Activated T-cell treated with anti-CD3 and anti-CD28 coated beads, Interleukin-2, amount 50 U/mL, for 24 hours (primary cell): ENCODE measurements around the gene PDP2.
"Not testable (repeated sequence)": the region's sequence is repeated elsewhere in the genome, so short reads cannot be mapped to it uniquely, and the experiment has no call there.

ENCODE experiments used
- DNase-seq: peaks from one replicate; pipeline ENCODE4 v3.0.0-alpha.2; 2020
- H3K27ac Mint-ChIP-seq: 2 replicates; pipeline ENCODE4 v1.8.0; 2020; ENCODE audit warnings: mild to moderate bottlenecking, mixed read lengths
- H3K27me3 Mint-ChIP-seq: 2 replicates; pipeline ENCODE4 v1.8.0; 2020; ENCODE audit warnings: mixed read lengths
- H3K36me3 Mint-ChIP-seq: 2 replicates; pipeline ENCODE4 v1.8.0; 2020; ENCODE audit warnings: low read depth, mixed read lengths
- H3K4me1 Mint-ChIP-seq: 2 replicates; pipeline ENCODE4 v1.8.0; 2020; ENCODE audit warnings: low read depth, mixed read lengths
- H3K4me3 Mint-ChIP-seq: 2 replicates; pipeline ENCODE4 v1.8.0; 2020; ENCODE audit warnings: mild to moderate bottlenecking, moderate library complexity, mixed read lengths
- H3K9me3 Mint-ChIP-seq: 2 replicates; pipeline ENCODE4 v1.8.0; 2020; ENCODE audit warnings: mixed read lengths

The PDP2 gene

DNA sequence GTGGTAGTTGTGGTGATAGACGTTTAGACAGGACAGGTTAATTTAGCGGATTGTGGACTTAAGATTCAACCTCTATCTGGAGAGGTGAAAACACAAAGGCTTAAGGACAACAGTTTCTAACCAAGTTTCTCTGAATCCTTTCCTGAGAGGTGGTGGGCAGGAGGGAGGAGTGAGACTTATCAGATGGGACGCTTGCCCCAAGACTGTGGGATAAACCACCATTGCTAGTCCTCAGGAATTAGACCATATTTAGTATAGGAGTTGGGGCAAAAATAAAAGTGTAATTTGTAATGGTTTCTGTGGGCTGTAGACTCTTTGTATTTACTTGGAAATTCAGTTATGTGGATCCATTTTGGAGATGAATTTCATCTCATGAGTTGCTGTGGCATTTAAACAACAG, 6.6 kb downstream of the PDP2 start:
- peaks cover 59% of the 10 kb centered on the region for H3K4me1 Mint-ChIP-seq

DNA sequence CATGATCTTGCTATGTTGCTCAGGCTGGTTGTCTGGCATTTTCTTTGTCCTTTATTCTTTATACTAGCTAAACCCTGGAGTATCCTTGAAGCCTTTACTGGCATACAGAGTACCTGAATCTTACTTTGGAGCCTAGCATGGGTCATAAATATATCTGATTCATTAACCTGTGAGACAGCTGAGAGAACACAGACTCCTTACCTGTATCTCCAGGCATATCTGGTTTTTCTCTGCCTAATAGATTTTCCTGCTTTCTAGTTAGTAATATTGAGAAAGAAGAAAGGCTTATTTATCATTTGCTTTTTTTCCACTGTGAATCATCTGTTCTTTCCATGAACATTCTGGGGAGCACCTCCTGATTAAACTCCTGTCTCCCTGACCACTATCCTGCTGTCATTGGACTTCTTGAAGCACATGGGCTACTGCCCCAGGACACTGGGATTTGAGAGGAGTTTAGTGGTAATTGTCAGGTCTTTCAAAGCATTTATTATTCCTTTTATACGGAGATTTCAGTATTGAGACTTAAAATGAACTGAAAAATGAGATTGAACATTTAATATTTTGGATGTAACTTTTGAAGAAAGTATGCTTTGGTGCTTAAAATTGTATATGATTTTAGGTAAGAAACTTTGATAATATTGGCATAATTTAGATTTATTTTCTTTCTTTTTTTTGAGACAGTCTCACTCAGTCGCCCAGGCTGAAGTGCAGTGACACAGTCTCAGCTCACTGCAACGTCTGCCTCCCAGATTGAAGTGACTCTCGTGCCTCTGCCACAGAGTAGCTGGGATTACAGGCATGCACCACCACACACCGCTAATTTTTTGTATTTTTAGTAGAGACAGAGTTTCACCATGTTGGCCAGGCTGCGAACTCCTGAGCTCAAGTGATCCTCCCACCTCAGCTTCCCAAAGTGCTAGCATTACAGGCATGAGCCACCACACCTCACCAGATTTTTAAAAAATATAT, 8.6 kb downstream of the PDP2 start:
- Mint-ChIP-seq H3K4me1 (peaks cover 57% of the 10 kb centered on the region), H3K27ac (peak overlapping the region; percentile 75), H3K36me3 (peaks cover 78% of the 10 kb centered on the region), H3K4me3 (no peak overlapping the region), H3K9me3 (no peaks in the 10 kb centered on the region), H3K27me3 (no peaks in the 10 kb centered on the region)
- DNase-seq, result no peak

More for the DNA sequence above, 6.6 kb downstream of the PDP2 start:
- H3K36me3 Mint-ChIP-seq, result peaks cover 82% of the 10 kb centered on the region
- H3K9me3 Mint-ChIP-seq, result no peaks in the 10 kb centered on the region
- no peak overlapping the region for H3K27ac Mint-ChIP-seq
- no peaks in the 10 kb centered on the region for H3K27me3 Mint-ChIP-seq
- H3K4me3 Mint-ChIP-seq, result no peak overlapping the region
- no peak for DNase-seq

DNA sequence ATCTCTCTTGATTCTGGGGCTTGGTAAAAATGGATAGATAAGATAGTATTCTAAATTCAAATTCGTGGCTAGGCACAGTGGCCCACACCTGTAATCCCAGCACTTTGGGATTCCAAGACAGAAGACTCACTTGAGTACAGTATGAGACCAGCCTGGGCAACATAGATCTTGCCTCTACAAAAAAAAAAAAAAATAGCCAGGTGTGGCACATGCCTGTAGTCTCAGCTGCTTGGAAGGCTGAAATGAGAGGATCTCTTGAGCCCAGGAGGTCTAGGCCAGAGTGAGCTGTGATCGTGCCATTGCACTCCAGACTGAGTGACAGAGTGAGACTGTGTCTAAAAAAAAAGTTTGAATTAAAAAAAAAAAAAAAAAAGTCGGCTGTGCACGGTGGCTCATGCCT, 9.3 kb downstream of the PDP2 start:
- DNase-seq, result no peak
- Mint-ChIP-seq H3K4me1 (peaks cover 52% of the 10 kb centered on the region), H3K4me3 (no peak overlapping the region), H3K27me3 (no peaks in the 10 kb centered on the region), H3K27ac (peak overlapping the region; percentile 50), H3K36me3 (peaks cover 78% of the 10 kb centered on the region), H3K9me3 (no peaks in the 10 kb centered on the region)

DNA sequence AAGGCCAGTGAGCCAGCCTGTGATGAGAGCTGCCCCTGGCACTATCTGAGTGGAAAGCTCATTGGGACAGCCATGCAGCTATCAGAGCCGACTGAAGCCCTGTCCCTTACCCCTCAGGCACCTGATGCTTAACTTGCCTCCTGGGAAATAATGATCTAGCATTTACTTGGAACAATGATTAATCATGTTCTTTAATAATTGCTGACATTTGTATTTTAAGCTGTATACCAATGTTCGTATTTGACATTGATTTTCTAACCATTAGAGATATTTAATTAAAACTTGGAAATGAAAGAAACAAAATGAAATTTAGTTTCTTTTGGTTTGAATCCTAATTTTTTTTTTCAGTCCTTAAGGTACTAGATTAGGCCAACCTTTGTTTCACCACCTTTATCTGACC, 10.5 kb downstream of the PDP2 start:
- no peak for DNase-seq
- peaks cover 40% of the 10 kb centered on the region for H3K4me1 Mint-ChIP-seq
- no peaks in the 10 kb centered on the region for H3K27me3 Mint-ChIP-seq
- no peaks in the 10 kb centered on the region for H3K9me3 Mint-ChIP-seq
- peak overlapping the region; percentile 40 for H3K27ac Mint-ChIP-seq
- H3K36me3 Mint-ChIP-seq, result peaks cover 72% of the 10 kb centered on the region
- H3K4me3 Mint-ChIP-seq, result no peak overlapping the region

DNA sequence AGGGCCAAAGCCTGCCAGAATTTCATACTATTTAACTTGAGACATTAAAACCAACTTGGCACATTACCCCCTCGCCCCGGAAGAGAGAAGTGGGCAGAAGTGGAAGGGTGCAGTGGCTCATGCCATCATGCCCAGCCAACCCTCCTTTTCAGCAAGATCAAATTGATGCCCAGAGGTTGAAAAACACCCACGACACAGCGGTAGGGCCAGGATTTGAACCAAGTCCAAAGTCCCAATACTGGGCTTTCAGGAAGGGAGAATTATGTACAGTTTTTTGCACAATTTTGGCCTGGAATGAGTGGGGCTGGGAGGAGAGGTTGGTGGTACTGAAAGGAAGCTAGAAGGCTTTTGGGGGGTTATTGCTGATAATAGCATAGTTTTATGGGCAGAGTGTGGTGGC, 11.0 kb downstream of the PDP2 start:
- Mint-ChIP-seq H3K27ac (peak overlapping the region; percentile 40), H3K27me3 (no peaks in the 10 kb centered on the region), H3K36me3 (peaks cover 70% of the 10 kb centered on the region), H3K4me3 (no peak overlapping the region), H3K9me3 (no peaks in the 10 kb centered on the region), H3K4me1 (peaks cover 35% of the 10 kb centered on the region)
- DNase-seq, result no peak

DNA sequence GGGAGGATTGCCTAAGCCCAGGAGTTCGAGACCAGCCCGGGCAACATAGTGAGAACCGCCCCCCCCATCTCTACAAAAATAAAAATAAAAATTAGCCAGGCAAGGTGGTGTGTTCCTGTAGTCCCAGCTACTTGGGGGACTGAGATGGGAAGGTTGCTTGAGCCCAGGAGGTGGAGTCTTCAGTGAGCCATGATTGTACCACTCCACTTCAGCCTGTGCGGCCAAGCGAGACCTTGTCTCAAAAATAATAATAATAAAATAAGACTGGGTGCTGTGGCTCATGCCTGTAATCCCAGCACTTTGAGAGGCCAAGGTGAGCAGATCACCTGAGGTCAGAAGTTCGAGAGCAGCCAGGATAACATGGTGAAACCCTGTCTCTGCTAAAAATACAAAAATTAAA, 11.5 kb downstream of the PDP2 start:
- peaks cover 31% of the 10 kb centered on the region for H3K4me1 Mint-ChIP-seq
- no peak for DNase-seq
- H3K36me3 Mint-ChIP-seq, result peaks cover 66% of the 10 kb centered on the region
- no peaks in the 10 kb centered on the region for H3K27me3 Mint-ChIP-seq
- H3K27ac Mint-ChIP-seq, result no peak overlapping the region
- no peak overlapping the region for H3K4me3 Mint-ChIP-seq
- no peaks in the 10 kb centered on the region for H3K9me3 Mint-ChIP-seq

DNA sequence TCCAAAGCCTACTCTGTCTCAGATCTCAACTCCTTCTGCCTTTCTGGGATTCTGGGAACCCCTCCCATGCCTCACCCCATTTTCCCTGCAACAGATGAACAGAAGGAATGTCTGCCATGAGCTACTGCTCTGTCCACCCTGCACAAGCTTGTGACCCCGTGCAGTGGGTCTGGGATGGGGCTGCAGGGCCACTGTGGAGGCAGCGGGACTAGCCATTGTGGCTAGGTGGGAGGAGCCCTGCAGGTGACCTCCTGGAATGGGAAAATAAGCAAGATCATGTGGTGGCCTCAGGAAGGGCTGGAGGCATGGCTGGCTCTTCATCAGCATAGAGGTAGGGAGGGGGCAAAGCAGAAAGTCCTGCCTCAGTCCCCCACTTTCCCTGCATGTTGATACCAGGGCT, 13.7 kb downstream of the PDP2 start:
- Mint-ChIP-seq H3K4me3 (no peak overlapping the region), H3K27me3 (no peaks in the 10 kb centered on the region), H3K27ac (peak overlapping the region; percentile 52), H3K36me3 (peaks cover 45% of the 10 kb centered on the region), H3K4me1 (peaks cover 12% of the 10 kb centered on the region), H3K9me3 (no peaks in the 10 kb centered on the region)
- DNase-seq, result no peak

DNA sequence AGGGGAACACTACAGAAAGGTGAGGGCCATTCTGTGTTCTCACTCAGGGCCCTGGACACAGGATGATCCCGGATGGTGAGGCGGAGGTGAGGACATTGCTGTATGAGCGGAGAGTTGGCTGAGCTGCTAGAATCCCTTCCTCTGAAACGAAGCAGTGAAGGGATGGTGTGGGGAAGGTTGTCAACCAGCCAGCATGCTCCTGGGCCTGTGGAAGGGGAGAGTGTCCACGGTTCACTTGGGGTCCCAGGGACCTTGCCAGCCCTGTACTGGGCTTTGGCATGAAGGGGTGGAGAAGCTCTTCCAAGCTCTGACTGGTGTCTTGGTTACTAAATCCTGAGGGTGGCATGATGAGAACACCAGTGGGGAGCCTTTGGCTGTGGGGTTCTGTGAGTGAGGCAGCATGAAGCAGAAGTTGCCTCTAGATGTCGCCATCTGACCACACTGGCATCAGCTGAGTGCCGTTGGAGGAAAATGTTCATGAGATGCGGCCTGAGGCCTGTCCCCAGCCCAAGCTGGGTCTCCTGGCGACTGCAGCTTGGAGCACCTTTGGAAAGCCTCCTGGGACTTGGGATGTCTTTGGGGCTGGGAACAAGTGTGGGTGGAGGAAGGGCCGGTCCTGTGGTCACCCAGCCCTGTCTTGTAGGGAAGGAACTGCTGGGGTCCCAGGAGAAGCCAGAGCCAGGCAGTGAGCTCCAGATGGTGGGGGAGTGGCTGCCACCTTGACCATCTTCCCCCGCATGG, 14.8 kb downstream of the PDP2 start:
- H3K27ac Mint-ChIP-seq, result no peak overlapping the region
- H3K27me3 Mint-ChIP-seq, result no peaks in the 10 kb centered on the region
- H3K9me3 Mint-ChIP-seq, result no peaks in the 10 kb centered on the region
- peaks cover 39% of the 10 kb centered on the region for H3K36me3 Mint-ChIP-seq
- no peak overlapping the region for H3K4me3 Mint-ChIP-seq
- DNase-seq, result peak; percentile 69
- peaks cover 8% of the 10 kb centered on the region for H3K4me1 Mint-ChIP-seq

DNA sequence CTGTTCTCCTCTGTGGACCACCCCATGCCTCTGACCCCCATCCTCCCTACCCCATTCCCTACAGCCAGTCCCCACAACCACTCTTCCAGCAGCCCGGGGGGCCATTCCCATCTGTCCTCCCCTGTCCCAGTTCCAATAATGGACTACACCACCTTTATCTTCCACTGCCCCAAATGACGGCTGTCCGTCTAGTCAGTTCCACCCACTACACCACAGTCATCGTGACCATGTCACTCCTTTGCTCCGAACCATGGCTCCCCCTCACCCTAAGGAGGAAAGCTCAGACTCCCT, 15.3 kb downstream of the PDP2 start:
- DNase-seq, result no peak
- Mint-ChIP-seq H3K27ac (no peak overlapping the region), H3K9me3 (no peaks in the 10 kb centered on the region), H3K36me3 (peaks cover 35% of the 10 kb centered on the region), H3K27me3 (no peaks in the 10 kb centered on the region), H3K4me1 (peaks cover 8% of the 10 kb centered on the region), H3K4me3 (no peak overlapping the region)

DNA sequence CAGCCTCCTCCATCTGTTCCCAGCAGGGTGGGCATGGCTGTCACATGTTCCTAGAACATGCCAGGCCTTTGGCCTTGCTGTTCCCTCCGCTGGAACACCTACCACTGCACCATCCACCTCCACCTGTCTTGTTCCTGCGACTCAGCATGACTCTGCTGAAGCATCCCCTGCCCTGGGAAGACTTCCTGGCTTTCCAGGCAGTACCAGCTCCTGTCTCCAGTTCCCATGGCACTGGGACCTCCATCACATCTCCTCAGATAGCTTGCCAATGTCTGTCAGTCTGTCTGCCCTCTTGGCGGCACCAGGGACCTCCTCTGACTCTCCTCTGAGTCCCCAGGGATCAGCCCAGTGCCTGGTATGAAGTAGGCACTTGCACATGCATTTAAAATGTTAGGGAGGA, 15.7 kb downstream of the PDP2 start:
- no peak overlapping the region for H3K4me3 Mint-ChIP-seq
- no peak overlapping the region for H3K27ac Mint-ChIP-seq
- H3K4me1 Mint-ChIP-seq, result peaks cover 8% of the 10 kb centered on the region
- peaks cover 31% of the 10 kb centered on the region for H3K36me3 Mint-ChIP-seq
- H3K9me3 Mint-ChIP-seq, result no peaks in the 10 kb centered on the region
- no peaks in the 10 kb centered on the region for H3K27me3 Mint-ChIP-seq
- no peak for DNase-seq

DNA sequence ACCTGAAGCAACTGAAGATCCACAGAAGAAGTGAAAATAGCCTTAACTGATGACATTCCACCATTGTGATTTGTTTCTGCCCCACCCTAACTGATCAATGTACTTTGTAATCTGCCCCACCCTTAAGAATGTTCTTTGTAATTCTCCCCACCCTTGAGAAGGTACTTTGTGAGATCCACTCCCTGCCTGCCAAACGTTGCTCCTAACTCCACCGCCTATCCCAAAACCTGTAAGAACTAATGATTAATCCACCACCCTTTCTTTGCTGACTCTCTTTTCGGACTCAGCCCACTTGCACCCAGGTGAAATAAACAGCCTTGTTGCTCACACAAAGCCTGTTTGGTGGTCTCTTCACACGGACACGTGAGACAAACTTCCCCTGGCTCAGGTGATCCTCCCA, 16.4 kb downstream of the PDP2 start:
- not testable (repeated sequence) for H3K27ac Mint-ChIP-seq, H3K27me3 Mint-ChIP-seq, H3K4me1 Mint-ChIP-seq, H3K4me3 Mint-ChIP-seq, H3K9me3 Mint-ChIP-seq, DNase-seq
- peaks cover 25% of the 10 kb centered on the region for H3K36me3 Mint-ChIP-seq

DNA sequence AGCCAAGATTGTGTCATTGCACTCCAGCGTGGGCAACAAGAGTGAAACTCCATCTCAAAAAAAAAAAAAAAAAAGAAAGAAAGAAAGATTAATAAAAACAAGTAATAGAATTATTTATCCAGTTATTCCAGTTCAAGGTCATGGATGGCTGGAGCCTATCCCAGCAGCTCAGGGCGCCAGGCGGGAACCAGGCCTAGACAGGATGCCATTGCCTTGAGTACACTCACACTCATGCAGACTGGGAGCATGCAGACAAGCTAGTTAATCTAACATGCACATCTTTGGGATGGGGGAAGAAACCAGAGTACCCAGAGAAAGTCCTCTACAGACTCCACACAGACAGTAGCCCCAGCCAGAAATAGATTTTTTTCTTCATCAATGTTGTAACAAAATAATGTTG, 17.9 kb downstream of the PDP2 start:
- peaks cover 18% of the 10 kb centered on the region for H3K36me3 Mint-ChIP-seq
- no peak overlapping the region for H3K27ac Mint-ChIP-seq
- no peak overlapping the region for H3K4me3 Mint-ChIP-seq
- DNase-seq, result no peak
- H3K4me1 Mint-ChIP-seq, result peaks cover under 1% of the 10 kb centered on the region
- H3K27me3 Mint-ChIP-seq, result no peaks in the 10 kb centered on the region
- no peaks in the 10 kb centered on the region for H3K9me3 Mint-ChIP-seq

DNA sequence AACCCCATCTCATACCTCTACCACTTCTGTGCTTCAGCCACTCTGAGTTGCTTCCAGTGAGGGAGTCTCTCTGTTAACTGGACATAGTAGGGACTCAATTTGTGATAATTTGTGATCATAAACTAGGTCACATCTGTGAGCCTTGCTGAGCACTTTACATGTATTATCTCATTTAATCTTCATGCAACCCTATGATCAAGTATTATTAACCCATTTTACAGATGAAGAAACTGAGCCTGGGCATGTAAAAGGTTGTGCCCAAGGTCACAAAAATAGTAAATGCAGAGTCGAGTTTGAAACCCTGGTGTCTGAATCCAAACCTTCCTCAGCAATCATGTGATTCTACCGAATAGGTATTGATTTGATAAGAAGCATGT, 18.6 kb downstream of the PDP2 start:
- Mint-ChIP-seq H3K9me3 (no peaks in the 10 kb centered on the region), H3K27ac (no peak overlapping the region), H3K36me3 (peaks cover 16% of the 10 kb centered on the region), H3K4me1 (no peaks in the 10 kb centered on the region), H3K27me3 (no peaks in the 10 kb centered on the region), H3K4me3 (no peak overlapping the region)
- no peak for DNase-seq

DNA sequence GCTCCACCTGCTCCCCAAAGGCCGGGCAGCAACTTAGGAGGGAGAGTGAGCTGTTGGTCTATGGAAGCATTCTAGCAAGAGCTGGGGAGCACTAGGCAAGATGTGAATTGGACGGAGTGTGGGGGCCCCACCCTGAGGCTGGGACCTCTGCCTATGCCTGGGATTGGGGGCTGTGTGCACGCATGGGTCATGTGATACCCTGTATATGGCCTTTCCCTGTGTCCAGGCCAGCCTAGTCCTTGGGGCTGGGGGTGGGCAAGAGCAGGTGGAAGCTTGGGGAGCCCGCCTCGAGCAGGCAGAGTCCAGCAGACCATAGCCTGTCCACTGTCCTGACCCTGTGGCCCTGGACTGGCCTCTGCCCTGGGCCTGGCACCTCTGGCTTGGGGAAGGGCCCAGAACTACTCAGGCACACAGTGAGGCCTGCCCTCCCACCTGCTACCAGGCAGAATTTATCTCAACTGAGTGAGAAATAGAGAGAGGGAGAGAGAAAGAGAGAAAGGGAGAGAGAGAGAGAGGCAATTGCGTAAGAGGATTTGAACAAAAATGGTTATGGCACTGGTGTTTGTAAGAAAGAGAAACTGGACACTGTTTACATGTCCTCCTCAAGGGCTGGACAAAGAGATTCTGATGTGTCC, 19.1 kb downstream of the PDP2 start:
- no peak for DNase-seq

More for the DNA sequence above, 19.1 kb downstream of the PDP2 start:
- no peaks in the 10 kb centered on the region for H3K9me3 Mint-ChIP-seq
- H3K27me3 Mint-ChIP-seq, result no peaks in the 10 kb centered on the region
- H3K36me3 Mint-ChIP-seq, result peaks cover 11% of the 10 kb centered on the region
- H3K4me1 Mint-ChIP-seq, result no peaks in the 10 kb centered on the region
- H3K4me3 Mint-ChIP-seq, result no peak overlapping the region
- no peak overlapping the region for H3K27ac Mint-ChIP-seq
